ENCODE data around the gene OTUD4.
"Not testable (repeated sequence)": the region's sequence is repeated elsewhere in the genome, so short reads cannot be mapped to it uniquely, and the experiment has no call there.

DNA sequence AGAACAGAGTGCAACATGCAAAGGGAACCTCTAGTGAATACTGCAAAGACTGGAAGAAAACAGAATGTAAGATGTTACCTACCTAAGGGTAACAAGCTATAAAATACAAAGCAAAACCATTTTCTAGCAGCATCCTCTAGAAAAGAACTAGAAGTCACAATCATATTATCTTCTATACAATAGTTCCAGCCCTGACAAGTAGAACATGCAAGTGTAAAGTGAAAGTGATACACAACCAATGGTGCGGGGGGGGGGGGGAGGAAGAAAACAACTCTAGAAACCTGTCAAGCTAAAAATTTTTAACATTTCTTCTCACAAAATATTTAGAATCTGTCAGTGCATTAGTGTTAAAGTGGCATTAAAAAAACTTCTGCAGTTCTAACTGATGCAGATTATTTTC lies 44.2 kb downstream of the OTUD4 start:
- TF ChIP-seq EZH2 (IDR thresholded peaks at IDR 0.05; ENCODE audit: insufficient read depth, low read length), result not testable (repeated sequence)
- TF ChIP-seq, protein P1, sequence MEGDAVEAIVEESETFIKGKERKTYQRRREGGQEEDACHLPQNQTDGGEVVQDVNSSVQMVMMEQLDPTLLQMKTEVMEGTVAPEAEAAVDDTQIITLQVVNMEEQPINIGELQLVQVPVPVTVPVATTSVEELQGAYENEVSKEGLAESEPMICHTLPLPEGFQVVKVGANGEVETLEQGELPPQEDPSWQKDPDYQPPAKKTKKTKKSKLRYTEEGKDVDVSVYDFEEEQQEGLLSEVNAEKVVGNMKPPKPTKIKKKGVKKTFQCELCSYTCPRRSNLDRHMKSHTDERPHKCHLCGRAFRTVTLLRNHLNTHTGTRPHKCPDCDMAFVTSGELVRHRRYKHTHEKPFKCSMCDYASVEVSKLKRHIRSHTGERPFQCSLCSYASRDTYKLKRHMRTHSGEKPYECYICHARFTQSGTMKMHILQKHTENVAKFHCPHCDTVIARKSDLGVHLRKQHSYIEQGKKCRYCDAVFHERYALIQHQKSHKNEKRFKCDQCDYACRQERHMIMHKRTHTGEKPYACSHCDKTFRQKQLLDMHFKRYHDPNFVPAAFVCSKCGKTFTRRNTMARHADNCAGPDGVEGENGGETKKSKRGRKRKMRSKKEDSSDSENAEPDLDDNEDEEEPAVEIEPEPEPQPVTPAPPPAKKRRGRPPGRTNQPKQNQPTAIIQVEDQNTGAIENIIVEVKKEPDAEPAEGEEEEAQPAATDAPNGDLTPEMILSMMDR (IDR thresholded peaks at IDR 0.05; ENCODE audit: insufficient read depth, low read depth, low read length), result not testable (repeated sequence)
